HG03097 (cell line): ENCODE results near the gene FREM3.
"Not testable (repeated sequence)": the region's sequence is repeated elsewhere in the genome, so short reads cannot be mapped to it uniquely, and the experiment has no call there.

Experiments
- ATAC-seq: cut with Tn5 transposase; IDR thresholded peaks from one replicate; pipeline ENCODE4 v1.9.1; 2021; ENCODE audit not compliant: unreplicated experiment, low FRiP score

The FREM3 gene

GRCh38 chr4:143586080-143586479 lies 114.4 kb downstream of the FREM3 start:
- ATAC-seq, result no peak

DNA sequence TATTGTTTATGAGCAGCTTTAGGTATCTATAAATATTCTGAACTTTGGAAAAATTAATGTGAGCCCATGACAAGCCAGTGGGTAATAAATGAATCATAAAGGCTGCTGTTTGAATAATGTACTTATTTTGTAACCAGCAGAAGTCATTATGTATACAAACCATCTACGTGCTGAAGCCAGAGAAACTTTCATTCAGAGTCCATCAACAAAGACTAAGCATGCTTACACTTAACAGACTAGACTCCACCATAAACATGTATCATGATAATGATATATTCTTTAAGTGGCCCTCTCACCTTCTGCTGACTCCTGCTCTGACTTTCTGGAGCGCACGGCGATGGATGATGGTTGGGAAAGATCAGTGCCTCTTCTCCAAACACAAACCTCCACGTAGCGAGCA lies 114.9 kb downstream of the FREM3 start:
- no peak for ATAC-seq

DNA sequence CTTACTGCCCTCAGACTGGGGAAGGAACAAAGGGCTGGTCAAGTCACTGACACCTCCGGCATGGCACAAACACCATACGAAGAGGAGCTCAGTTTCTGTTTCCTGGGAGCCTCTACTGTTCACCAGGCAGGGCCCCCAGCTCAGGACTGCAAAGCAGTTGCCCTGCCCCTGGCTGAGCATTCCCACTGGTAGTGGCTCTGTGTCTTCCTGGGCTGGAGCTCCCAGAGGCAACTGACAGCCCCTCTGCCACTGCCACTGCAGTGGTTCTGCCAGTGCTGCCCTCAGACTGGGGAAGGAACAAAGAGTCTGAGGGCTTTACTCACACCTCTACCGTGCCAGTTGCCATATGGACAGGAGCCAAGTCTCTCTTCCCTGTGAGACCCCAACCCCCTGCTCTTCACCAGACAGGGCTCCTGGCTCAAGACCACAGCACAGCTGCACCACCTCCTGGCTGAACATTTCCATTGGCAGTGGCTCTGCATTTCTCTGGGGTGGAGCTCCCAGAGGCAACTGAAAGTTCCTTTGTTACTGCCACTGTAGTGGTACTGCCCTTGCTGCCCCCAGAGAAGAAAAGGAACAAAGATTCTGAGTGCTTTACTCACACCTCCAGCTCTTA lies 119.0 kb downstream of the FREM3 start:
- no peak for ATAC-seq

DNA sequence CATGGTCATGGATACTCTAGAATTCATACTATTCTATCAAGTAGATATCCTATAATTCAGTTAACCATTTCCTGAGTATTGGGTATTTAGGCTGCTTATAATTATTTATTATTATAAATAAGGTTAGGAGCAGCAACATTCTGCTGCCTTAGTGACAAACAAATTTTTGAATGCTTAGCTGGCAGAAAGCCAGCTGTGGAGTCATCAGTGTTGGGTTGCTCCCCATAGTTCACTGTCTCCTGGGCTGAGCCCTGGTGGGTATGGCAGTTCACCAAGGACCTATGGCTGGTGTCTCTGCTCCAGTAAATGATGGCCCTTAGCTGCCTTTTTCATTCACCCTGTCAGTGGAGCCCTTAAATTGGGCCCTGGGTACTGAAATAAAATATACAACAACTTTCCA lies 125.1 kb downstream of the FREM3 start:
- no peak for ATAC-seq

- ATAC-seq, result no peak
Observed at GRCh38 chr4:143564472-143564871, 136.0 kb downstream of the FREM3 start.

DNA sequence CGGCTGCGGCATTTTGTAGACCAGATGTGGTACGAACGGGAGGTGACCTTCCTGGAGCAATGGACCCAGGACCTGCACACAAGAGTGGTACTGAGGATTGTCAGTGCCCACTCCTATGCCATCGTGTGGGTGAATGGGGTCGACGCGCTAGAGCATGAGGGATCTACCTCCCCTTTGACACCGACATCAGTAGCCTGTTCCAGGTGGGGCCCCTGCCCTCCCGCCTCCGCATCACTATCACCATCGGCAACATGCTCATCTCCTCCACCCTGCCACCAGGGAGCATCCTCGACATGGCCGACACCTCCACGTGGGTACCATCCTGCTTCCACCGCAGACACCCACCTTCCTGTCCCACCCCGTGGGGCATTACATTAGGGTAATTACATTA lies 140.7 kb downstream of the FREM3 start:
- no peak for ATAC-seq

- peak; percentile 83 for ATAC-seq
Observed at GRCh38 chr4:143558823-143559756, 141.4 kb downstream of the FREM3 start.

- ATAC-seq, result no peak
Observed at GRCh38 chr4:143558286-143558685, 142.2 kb downstream of the FREM3 start.

DNA sequence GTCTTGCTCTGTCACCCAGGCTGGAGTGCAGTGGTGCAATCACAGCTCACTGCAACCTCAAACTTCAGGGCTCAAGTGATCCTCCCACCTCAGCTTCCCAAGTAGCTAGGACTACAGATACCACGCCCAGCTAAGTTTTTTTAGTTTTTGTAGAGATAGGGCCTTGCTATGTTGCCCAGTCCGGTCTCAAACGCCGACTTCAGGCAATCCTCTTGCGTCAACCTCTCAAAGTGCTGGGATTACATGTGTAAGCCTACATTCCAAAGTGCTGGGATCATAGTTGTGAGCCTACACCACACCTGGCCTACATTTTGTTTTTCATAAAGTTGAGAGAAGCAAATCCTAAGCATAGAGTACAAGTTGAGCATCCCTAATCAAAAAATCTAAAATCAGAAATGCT lies 144.8 kb downstream of the FREM3 start:
- ATAC-seq, result no peak

DNA sequence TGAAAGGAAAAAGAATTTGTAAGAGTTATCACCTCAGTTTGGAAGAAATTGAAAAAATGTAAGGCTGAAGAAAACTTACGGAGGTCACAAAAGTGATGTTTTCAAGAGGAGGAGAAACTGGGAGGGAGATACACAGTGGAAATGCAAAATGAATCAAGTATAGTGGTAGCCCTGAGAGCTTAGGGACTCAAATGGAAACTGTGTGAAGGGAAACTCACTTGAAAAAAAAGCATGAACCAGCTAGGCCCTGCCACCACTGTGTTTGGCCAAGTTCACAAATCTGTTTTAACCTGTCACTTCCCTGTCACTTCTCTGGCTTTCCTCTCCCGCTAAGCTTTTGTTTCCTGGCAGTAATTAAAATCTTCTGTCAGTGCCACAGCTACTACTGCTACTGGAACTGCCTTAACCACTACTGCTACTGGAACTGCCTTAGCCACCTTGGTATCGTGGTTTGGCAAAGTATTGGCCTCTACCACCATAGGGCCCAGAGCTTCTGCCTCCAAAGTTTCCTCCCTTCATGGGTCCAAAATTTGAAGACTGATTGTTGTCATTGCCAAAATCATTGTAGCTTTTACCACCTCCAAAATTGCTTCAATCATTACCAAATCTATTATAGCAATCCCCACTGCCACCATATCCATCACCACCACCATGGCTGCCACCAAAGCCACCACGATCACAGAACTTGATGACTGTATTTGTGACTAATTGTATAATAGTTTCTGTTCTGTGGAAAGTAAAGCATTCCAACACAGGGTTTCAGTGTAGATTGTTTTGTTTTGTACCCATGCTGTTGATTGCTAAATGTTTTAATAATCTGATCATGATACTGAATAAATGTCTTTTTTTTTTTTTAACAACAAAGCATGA lies 145.5 kb downstream of the FREM3 start:
- peak; percentile 34 for ATAC-seq

DNA sequence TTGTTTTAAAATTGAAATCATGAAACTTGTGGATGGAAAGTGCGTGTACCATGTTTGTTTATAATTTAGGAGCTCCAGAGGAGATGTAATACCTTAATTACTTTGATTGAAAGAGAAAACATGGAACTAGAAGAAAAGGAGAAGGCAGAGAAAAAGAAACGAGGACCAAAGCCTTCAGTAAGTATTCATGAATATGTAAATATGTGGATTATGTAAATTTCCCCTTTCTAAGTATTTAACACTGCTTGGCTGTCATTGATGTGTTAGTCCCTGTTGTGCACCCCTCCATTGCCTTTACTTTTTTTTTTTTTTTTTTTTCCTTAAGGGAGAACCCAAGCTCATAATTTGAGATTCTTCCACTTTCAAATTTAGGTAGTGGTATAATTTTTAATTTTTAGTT lies 150.5 kb downstream of the FREM3 start:
- ATAC-seq, result no peak

GRCh38 chr4:143539670-143540023 lies 160.8 kb downstream of the FREM3 start:
- no peak for ATAC-seq

DNA sequence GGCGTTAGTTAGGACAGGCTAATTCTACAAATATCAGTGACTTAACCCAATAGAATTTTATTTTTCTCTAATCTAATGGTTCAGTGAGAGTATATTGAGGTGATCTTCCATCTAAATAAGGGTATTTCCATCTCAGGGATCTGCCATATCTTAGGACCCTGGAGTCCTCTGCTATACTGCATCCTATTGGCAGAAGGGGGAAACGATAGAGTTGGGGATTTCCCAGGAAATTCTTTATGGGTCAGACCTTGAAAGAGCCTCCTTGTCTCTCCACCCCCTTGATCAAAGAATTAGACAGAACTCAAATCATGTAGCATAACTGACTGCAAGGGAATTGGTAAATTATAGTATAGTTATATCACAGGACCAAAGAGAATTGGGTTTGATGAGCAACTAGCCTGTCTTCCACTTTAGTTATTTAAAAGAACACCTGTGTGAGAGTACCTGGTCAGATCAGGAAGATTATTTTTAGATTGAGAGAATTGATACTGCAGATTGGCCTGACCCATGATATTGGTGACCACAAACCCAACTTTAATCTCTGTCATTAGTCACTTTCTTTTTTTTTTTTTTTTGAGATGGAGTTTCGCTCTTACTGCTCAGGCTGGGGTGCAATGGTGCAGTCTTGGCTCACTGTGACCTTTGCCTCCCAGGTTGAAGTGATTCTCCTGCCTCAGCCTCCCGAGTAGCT lies 161.4 kb downstream of the FREM3 start:
- ATAC-seq, result no peak

GRCh38 chr4:143531788-143532491 lies 168.5 kb downstream of the FREM3 start:
- ATAC-seq, result no peak

DNA sequence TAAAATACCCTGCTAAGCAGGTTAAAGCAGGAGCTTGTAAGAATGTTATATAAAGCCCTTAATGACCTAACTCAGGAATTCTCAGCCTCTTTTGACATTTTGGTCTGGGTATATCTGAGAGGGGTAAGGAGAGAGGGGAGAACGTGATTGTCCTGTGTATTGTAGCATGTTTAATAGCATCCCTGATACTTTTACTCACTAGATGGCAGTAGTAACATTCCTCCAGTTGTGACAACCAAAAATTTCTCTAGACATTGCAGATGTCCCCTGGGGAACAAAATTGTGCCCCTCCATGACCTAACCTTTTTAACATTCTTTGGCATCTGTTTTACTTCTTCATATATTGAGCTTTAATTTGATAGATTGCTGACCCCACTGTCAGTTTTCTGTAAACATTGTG lies 169.1 kb downstream of the FREM3 start:
- ATAC-seq, result no peak

DNA sequence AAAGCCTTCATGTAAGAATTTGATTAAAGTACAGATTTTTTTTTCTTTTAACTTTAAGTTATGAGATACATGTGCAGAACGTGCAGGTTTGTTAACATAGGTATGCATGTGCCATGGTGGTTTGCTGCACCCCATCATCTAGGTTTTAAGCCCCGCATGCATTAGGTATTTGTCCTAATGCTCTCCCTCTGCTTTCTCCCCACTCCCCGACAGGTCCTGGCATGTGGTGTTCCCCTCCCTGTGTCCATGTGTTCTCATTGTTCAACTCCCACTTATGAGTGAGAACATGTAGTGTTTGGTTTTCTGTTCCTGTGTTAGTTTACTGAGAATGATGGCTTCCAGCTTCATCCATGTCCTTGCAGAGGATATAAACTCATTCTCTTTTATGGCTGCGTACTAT lies 172.4 kb downstream of the FREM3 start:
- not testable (repeated sequence) for ATAC-seq
